Activated naive CD8-positive, alpha-beta T cell treated with anti-CD3 and anti-CD28 coated beads, Interleukin-2, amount 50 U/mL, for 24 hours (primary cell): ENCODE measurements around the gene PSMB4.
"Not testable (repeated sequence)": the region's sequence is repeated elsewhere in the genome, so short reads cannot be mapped to it uniquely, and the experiment has no call there.

Experiments
- ATAC-seq: fragments of 150-1000 bp; cut with Tn5 transposase; one replicate; pipeline ENCODE4 v1.10.0; 2021
- DNase-seq: peaks from one replicate; pipeline ENCODE4 v3.0.0; 2021
- H3K27ac Mint-ChIP-seq: one replicate; pipeline ENCODE4 v1.8.0; 2021; ENCODE audit warnings: mild to moderate bottlenecking, mixed read lengths
- H3K27me3 Mint-ChIP-seq: one replicate; pipeline ENCODE4 v1.8.0; 2021; ENCODE audit warnings: mixed read lengths
- H3K36me3 Mint-ChIP-seq: one replicate; pipeline ENCODE4 v1.8.0; 2021; ENCODE audit warnings: low read depth, mixed read lengths
- H3K4me1 Mint-ChIP-seq: one replicate; pipeline ENCODE4 v1.8.0; 2021; ENCODE audit warnings: mixed read lengths
- H3K4me3 Mint-ChIP-seq: one replicate; pipeline ENCODE4 v1.8.0; 2021; ENCODE audit warnings: mild to moderate bottlenecking, moderate library complexity, mixed read lengths
- H3K9me3 Mint-ChIP-seq: one replicate; pipeline ENCODE4 v1.8.0; 2021; ENCODE audit warnings: mixed read lengths

Gene PSMB4

DNA sequence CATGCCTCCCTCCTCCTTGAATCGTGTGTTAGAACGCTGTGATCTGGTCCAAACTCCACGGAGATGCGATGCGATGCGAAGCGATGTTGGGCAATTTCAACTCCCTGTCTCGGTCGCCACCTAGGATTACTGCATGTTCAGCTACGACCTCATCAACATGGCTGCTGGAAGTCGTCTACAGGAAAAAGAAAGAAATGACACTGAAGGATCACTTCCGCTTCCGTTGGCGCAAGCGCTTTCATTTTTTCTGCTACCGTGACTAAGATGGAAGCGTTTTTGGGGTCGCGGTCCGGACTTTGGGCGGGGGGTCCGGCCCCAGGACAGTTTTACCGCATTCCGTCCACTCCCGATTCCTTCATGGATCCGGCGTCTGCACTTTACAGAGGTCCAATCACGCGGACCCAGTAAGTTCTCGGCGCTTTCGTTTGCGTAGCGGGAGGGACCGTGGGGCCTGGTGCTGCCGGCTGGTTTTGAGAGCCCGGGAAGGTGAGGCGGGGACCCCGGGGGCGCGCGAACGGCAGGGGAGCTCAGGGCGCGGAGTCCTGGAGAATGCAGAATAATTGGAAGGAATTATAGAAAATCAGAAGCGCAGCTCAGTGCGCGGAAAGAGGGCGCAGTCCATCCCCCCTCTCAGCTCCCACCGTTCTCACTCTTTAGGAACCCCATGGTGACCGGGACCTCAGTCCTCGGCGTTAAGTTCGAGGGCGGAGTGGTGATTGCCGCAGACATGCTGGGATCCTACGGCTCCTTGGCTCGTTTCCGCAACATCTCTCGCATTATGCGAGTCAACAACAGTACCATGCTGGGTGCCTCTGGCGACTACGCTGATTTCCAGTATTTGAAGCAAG, at the start of gene PSMB4:
TSS of gene PSMB4 (plus strand) at position 250 of the 848 bp plus-strand sequence. CDS start at position 265, 15 bp downstream.
- peaks cover 35% of the 10 kb centered on the region for H3K4me1 Mint-ChIP-seq
- DNase-seq (peak; percentile 77), ATAC-seq (peak; percentile 89)
- no peaks in the 10 kb centered on the region for H3K9me3 Mint-ChIP-seq
- no peaks in the 10 kb centered on the region for H3K27me3 Mint-ChIP-seq
- peak within 1 kb of the TSS; percentile 90 for H3K4me3 Mint-ChIP-seq
- peak within 1 kb of the TSS; percentile 97 for H3K27ac Mint-ChIP-seq
- H3K36me3 Mint-ChIP-seq = peaks cover 39% of the 10 kb centered on the region

- not testable (repeated sequence) for ATAC-seq, H3K4me3 Mint-ChIP-seq, H3K9me3 Mint-ChIP-seq, H3K27me3 Mint-ChIP-seq, DNase-seq, H3K27ac Mint-ChIP-seq
- Mint-ChIP-seq H3K36me3 (peaks cover 11% of the 10 kb centered on the region), H3K4me1 (peaks cover 27% of the 10 kb centered on the region)
Measured at GRCh38 chr1:151350323-151350722, 49.0 kb upstream of the PSMB4 start.

GRCh38 chr1:151352021-151352718, 47.2 kb upstream of the PSMB4 start:
- Mint-ChIP-seq H3K4me3 (no peak overlapping the region), H3K27ac (no peak overlapping the region), H3K36me3 (peaks cover under 1% of the 10 kb centered on the region), H3K27me3 (no peaks in the 10 kb centered on the region), H3K9me3 (peaks cover 9% of the 10 kb centered on the region), H3K4me1 (peaks cover 11% of the 10 kb centered on the region)
- DNase-seq (no peak), ATAC-seq (no peak)

DNA sequence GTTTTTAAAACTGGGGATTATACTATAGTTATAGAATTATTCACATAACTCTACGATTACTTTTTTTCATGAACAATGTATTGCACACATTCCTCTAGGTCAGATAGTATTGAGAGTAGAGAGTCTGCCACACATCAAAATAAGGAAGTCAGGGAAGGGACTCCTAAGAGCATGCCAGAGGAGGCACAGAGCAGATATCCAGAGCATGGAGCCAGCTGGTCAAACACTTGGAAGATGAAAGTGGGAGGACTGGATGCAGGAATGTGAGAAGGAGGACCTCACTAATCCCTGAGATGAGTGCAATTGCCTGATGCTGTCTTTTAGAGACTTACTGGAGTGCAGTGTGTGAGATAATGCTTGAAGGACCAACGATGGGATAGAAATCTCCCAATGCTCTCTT, 42.7 kb upstream of the PSMB4 start:
- Mint-ChIP-seq H3K4me3 (no peak overlapping the region), H3K4me1 (no peaks in the 10 kb centered on the region), H3K36me3 (no peaks in the 10 kb centered on the region), H3K9me3 (peaks cover 9% of the 10 kb centered on the region), H3K27me3 (no peaks in the 10 kb centered on the region), H3K27ac (no peak overlapping the region)
- ATAC-seq = no peak
- DNase-seq = no peak

DNA sequence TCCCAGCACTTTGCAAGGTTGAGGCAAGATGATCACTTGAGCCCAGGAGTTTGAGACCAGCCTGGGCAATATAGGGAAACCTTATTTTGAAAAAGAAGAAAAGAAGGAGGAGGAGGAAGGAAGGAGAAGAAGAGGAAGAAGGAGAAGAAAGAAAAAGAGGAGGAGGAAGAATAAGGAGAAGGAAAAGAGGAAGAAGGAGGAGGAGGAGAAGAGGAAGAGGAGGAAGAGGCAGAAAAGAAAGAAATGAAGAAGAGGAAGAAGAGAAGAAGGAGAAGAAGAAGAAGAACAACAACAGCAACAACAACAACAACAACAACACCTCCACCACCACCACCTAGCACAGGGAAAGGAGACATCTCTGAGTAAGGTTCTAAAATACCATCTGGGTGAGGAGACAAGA, 37.5 kb upstream of the PSMB4 start:
- no peak for ATAC-seq
- no peaks in the 10 kb centered on the region for H3K27me3 Mint-ChIP-seq
- no peak overlapping the region for H3K4me3 Mint-ChIP-seq
- no peaks in the 10 kb centered on the region for H3K4me1 Mint-ChIP-seq
- peaks cover 4% of the 10 kb centered on the region for H3K9me3 Mint-ChIP-seq
- H3K27ac Mint-ChIP-seq = no peak overlapping the region
- H3K36me3 Mint-ChIP-seq = no peaks in the 10 kb centered on the region
- DNase-seq = no peak

GRCh38 chr1:151362308-151363155, 36.8 kb upstream of the PSMB4 start:
- no peak overlapping the region for H3K4me3 Mint-ChIP-seq
- ATAC-seq (no peak), DNase-seq (no peak)
- no peaks in the 10 kb centered on the region for H3K27me3 Mint-ChIP-seq
- H3K4me1 Mint-ChIP-seq = no peaks in the 10 kb centered on the region
- peaks cover 4% of the 10 kb centered on the region for H3K9me3 Mint-ChIP-seq
- H3K36me3 Mint-ChIP-seq = no peaks in the 10 kb centered on the region
- no peak overlapping the region for H3K27ac Mint-ChIP-seq

DNA sequence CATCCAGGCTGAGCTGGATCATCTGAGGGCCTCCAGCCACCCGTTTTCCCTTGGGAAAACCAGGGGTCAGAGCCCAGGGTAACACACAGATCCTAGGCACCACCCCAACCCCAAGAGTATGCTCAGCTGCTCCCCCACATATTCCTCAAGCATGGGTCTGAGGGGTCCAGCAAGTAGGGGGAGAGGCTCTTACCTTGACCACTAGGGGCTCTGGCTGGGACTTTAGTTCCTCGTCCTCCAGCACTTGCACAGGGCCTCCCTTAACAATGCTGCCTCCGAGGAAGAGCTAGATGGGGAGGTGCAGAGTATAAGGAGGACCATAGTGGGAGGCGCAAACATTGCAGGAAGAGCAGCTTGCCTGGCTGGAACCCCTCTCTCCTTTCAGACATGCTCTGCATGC, 34.4 kb upstream of the PSMB4 start:
- no peak for DNase-seq
- Mint-ChIP-seq H3K4me3 (no peak overlapping the region), H3K36me3 (no peaks in the 10 kb centered on the region), H3K4me1 (no peaks in the 10 kb centered on the region), H3K27me3 (no peaks in the 10 kb centered on the region), H3K27ac (no peak overlapping the region), H3K9me3 (peaks cover 4% of the 10 kb centered on the region)
- no peak for ATAC-seq

GRCh38 chr1:151367658-151368392, 31.5 kb upstream of the PSMB4 start:
- Mint-ChIP-seq H3K9me3 (no peaks in the 10 kb centered on the region), H3K4me1 (no peaks in the 10 kb centered on the region), H3K36me3 (no peaks in the 10 kb centered on the region), H3K27ac (no peak overlapping the region), H3K27me3 (no peaks in the 10 kb centered on the region), H3K4me3 (no peak overlapping the region)
- ATAC-seq (no peak), DNase-seq (no peak)

GRCh38 chr1:151368393-151369301, 30.7 kb upstream of the PSMB4 start:
- Mint-ChIP-seq H3K4me3 (no peak overlapping the region), H3K27me3 (no peaks in the 10 kb centered on the region), H3K9me3 (no peaks in the 10 kb centered on the region), H3K36me3 (no peaks in the 10 kb centered on the region), H3K4me1 (no peaks in the 10 kb centered on the region), H3K27ac (no peak overlapping the region)
- ATAC-seq (no peak), DNase-seq (no peak)

GRCh38 chr1:151369302-151369610, 30.1 kb upstream of the PSMB4 start:
- DNase-seq = no peak
- no peak overlapping the region for H3K4me3 Mint-ChIP-seq
- ATAC-seq = no peak
- no peaks in the 10 kb centered on the region for H3K27me3 Mint-ChIP-seq
- no peaks in the 10 kb centered on the region for H3K9me3 Mint-ChIP-seq
- no peaks in the 10 kb centered on the region for H3K4me1 Mint-ChIP-seq
- no peaks in the 10 kb centered on the region for H3K36me3 Mint-ChIP-seq
- H3K27ac Mint-ChIP-seq = no peak overlapping the region

GRCh38 chr1:151369621-151370048, 29.7 kb upstream of the PSMB4 start:
- no peak for DNase-seq
- Mint-ChIP-seq H3K4me1 (no peaks in the 10 kb centered on the region), H3K9me3 (no peaks in the 10 kb centered on the region), H3K27ac (no peak overlapping the region), H3K27me3 (no peaks in the 10 kb centered on the region), H3K36me3 (no peaks in the 10 kb centered on the region), H3K4me3 (no peak overlapping the region)
- no peak for ATAC-seq

GRCh38 chr1:151370211-151370911, 29.0 kb upstream of the PSMB4 start:
- Mint-ChIP-seq H3K4me3 (no peak overlapping the region), H3K4me1 (no peaks in the 10 kb centered on the region), H3K27me3 (no peaks in the 10 kb centered on the region), H3K36me3 (no peaks in the 10 kb centered on the region), H3K27ac (no peak overlapping the region), H3K9me3 (no peaks in the 10 kb centered on the region)
- ATAC-seq (no peak), DNase-seq (no peak)
